Measurements from ENCODE around the gene ISCA1.

The ISCA1 gene

DNA sequence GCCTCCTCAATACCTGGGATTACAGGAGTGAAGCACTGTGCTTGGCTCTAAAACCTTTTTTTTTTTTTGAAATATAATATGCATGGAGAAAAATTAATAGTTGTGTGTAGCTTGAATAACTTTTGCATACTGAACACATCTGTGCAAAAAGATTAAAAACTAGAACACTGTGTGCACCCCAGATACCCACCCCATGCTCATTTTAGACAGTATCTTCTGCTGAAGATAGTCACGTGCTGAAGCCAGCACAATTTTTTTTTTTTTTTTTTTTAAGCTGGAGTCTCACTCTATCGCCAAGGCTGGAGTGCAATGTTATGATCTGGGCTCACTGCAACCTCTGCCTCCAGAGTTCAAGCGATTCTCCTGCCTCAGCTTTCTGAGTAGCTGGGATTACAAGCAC, 62.7 kb downstream of the ISCA1 start:
- DNase-seq, result no peak

DNA sequence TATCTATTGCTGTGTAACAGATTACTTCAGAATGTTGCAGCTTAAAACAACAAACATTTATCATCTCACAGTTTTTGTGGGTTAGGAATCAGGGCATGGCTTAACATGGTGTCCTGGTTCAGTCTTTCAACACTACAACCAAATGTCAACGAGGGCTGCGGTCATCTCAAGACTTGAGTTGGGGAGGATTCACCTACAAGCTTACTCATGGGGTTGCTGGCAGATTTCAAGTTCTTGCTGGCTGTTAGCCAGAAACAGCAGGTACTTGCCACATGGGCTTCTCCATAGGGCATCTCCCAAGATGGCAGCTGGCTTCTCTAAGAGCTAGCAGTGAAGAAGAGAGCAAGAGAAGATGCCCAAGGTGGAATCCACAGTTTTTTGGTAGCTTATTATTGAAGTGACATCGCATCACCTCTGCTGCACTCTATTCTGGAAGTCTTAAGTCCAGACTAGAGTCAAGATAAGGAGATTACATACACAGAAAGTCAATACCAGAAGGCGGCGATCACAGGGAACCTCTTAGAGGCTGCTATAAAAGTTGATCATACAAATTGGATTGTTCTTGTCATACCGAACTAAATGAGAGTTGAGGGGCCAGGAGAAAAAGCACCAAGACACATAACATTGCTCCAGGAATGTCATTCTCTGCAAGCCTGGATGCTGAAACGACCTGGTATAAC, 65.1 kb downstream of the ISCA1 start:
- DNase-seq, result no peak
